ENCODE measurements around the gene TMEM134. TPM values are rescaled to one million over a fixed set of nuclear protein-coding genes. Genes with fewer than 3 reads are reported as not detected.
"Not testable (repeated sequence)": the region's sequence is repeated elsewhere in the genome, so short reads cannot be mapped to it uniquely, and the experiment has no call there.

The TMEM134 gene
- polyA plus RNA-seq, 1 experiment, result 30.6 TPM

DNA sequence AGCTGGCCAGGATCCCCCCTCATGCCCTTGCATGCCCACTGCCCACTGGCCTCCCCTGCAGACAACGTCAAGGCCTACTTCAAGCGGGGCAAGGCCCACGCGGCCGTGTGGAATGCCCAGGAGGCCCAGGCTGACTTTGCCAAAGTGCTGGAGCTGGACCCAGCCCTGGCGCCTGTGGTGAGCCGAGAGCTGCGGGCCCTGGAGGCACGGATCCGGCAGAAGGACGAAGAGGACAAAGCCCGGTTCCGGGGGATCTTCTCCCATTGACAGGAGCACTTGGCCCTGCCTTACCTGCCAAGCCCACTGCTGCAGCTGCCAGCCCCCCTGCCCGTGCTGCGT, 21.6 kb upstream of the TMEM134 start:
- Histone ChIP-seq H3K27me3 (ENCODE audit: control insufficient read depth, insufficient read depth, low read length) (no peaks in the 10 kb centered on the region), H3K36me3 (ENCODE audit: control insufficient read depth, insufficient read depth, low read length) (peaks cover 33% of the 10 kb centered on the region), H3K4me3 (ENCODE audit: low read depth, low read length) (no peak overlapping the region)
- ChIA-PET CTCF (interaction anchor here (1.2 kb wide), 1 partner anchor 14 kb away, joined by 3 read pairs; no protein-coding TSS in a partner anchor), POLR2A (no interaction called here)
- no peak for DNase-seq (ENCODE audit: low read depth)
- TF ChIP-seq, protein P1, sequence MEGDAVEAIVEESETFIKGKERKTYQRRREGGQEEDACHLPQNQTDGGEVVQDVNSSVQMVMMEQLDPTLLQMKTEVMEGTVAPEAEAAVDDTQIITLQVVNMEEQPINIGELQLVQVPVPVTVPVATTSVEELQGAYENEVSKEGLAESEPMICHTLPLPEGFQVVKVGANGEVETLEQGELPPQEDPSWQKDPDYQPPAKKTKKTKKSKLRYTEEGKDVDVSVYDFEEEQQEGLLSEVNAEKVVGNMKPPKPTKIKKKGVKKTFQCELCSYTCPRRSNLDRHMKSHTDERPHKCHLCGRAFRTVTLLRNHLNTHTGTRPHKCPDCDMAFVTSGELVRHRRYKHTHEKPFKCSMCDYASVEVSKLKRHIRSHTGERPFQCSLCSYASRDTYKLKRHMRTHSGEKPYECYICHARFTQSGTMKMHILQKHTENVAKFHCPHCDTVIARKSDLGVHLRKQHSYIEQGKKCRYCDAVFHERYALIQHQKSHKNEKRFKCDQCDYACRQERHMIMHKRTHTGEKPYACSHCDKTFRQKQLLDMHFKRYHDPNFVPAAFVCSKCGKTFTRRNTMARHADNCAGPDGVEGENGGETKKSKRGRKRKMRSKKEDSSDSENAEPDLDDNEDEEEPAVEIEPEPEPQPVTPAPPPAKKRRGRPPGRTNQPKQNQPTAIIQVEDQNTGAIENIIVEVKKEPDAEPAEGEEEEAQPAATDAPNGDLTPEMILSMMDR (IDR thresholded peaks at IDR 0.05; ENCODE audit: insufficient read depth, low read depth, low read length), result no peak

GRCh38 chr11:67489885-67490726, 21.1 kb upstream of the TMEM134 start:
- ChIA-PET POLR2A (no interaction called here), CTCF (interaction anchor here (0.9 kb wide), 1 partner anchor 9 kb away, joined by 3 read pairs; no protein-coding TSS in a partner anchor)
- peaks cover 32% of the 10 kb centered on the region for H3K36me3 ChIP-seq (ENCODE audit: control insufficient read depth, insufficient read depth, low read length)
- H3K27me3 ChIP-seq (ENCODE audit: control insufficient read depth, insufficient read depth, low read length), result no peaks in the 10 kb centered on the region
- no peak overlapping the region for H3K4me3 ChIP-seq (ENCODE audit: low read depth, low read length)
- DNase-seq (ENCODE audit: low read depth), result no peak
- TF ChIP-seq, protein P1 (IDR thresholded peaks at IDR 0.05; ENCODE audit: insufficient read depth, low read depth, low read length), result no peak

GRCh38 chr11:67489203-67489884, 20.3 kb upstream of the TMEM134 start:
- H3K4me3 ChIP-seq (ENCODE audit: low read depth, low read length), result no peak overlapping the region
- TF ChIP-seq, protein P1 (IDR thresholded peaks at IDR 0.05; ENCODE audit: insufficient read depth, low read depth, low read length), result no peak
- no peak for DNase-seq (ENCODE audit: low read depth)
- ChIA-PET POLR2A (no interaction called here), CTCF (interaction anchor here (0.9 kb wide), 1 partner anchor 10 kb away, joined by 3 read pairs; no protein-coding TSS in a partner anchor)
- peaks cover 32% of the 10 kb centered on the region for H3K36me3 ChIP-seq (ENCODE audit: control insufficient read depth, insufficient read depth, low read length)
- no peaks in the 10 kb centered on the region for H3K27me3 ChIP-seq (ENCODE audit: control insufficient read depth, insufficient read depth, low read length)

DNA sequence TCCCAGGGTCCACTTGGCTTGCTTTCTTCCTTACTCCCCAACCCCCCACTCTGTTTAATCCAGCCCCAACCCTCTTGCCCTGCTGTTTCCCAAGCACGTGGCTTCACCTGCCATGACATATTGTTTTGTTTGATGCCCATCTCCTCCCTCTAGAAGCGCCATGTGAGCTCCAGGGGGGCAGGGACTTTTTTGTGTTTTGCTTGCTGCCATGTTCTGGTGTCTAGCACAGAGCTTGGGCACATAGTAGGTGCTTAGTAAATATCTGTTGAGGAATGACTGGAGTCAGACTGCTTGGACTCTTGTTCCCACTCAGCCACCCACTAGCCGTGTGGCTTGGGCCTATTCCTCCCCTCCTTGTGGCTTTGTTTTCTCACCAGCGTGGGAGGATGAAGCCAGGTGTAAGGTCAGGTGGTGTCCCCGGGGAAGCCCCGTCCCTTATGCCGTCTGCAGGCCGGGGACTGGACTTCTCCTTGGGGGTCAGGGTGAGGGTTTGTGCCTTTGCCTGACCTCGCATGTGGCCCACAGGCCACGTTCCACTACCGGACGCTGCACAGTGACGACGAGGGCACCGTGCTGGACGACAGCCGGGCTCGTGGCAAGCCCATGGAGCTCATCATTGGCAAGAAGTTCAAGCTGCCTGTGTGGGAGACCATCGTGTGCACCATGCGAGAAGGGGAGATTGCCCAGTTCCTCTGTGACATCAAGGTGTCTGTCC, 17.6 kb upstream of the TMEM134 start:
- H3K36me3 ChIP-seq (ENCODE audit: control insufficient read depth, insufficient read depth, low read length), result peaks cover 18% of the 10 kb centered on the region
- CTCF ChIA-PET, result no interaction called here
- POLR2A ChIA-PET, result no interaction called here
- no peak for DNase-seq (ENCODE audit: low read depth)
- TF ChIP-seq, protein P1 (IDR thresholded peaks at IDR 0.05; ENCODE audit: insufficient read depth, low read depth, low read length), result no peak
- no peak overlapping the region for H3K4me3 ChIP-seq (ENCODE audit: low read depth, low read length)
- H3K27me3 ChIP-seq (ENCODE audit: control insufficient read depth, insufficient read depth, low read length), result no peaks in the 10 kb centered on the region

DNA sequence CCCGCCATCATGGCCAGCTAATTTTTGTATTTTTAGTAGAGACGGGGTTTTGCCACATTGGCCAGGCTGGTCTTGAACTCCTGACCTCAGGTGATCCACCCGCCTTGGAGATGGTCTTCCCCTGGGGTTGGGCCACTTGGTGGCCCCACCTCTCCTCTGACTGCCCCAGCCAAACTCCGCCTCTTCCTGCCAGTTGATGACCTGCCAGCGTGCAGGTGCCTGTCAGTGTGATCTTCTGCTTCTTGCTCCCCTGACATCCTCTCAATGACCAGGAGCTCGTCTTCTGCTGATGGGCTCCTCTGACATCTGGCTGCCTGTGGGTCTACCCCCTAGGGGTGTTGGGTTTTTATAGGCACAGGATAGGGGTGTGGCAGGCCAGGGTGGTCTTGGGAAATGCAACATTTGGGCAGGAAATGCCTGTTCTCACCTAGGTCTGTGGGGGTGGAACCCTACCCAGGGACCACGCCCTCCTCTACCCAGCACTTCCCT, 16.9 kb upstream of the TMEM134 start:
- not testable (repeated sequence) for DNase-seq (ENCODE audit: low read depth)

More for the DNA sequence above, 16.9 kb upstream of the TMEM134 start:
- H3K4me3 ChIP-seq (ENCODE audit: low read depth, low read length); POLR2A ChIA-PET; CTCF ChIA-PET; H3K27me3 ChIP-seq (ENCODE audit: control insufficient read depth, insufficient read depth, low read length): not testable (repeated sequence)
- peaks cover 16% of the 10 kb centered on the region for H3K36me3 ChIP-seq (ENCODE audit: control insufficient read depth, insufficient read depth, low read length)
